ENCODE data around the gene UBAC2.
A peak's percentile ranks its signal among the peaks of the same experiment; 100 is the strongest.

Gene UBAC2

GRCh38 chr13:99255271-99255670 lies 54.6 kb downstream of the UBAC2 start:
- H3K27me3 ChIP-seq (ENCODE audit: low read depth), result no peaks in the 10 kb centered on the region
- in situ Hi-C loops (cut with MboI; ENCODE audit: low sequenced_read_pairs), result no loop called here
- H3K36me3 ChIP-seq (replicated peaks), result peaks cover 5% of the 10 kb centered on the region; the same call in 1 of the 2 replicates
- H3K4me3 ChIP-seq, result no peak overlapping the region
- DNase-seq (ENCODE audit: low spot score in 2 of 2), result no peak
- H3K9me3 ChIP-seq, result no peaks in the 10 kb centered on the region
- H3K4me1 ChIP-seq, result peaks cover 19% of the 10 kb centered on the region

- no peak overlapping the region for H3K4me3 ChIP-seq
- H3K27me3 ChIP-seq (ENCODE audit: low read depth), result no peaks in the 10 kb centered on the region
- DNase-seq (ENCODE audit: low spot score in 2 of 2), result no peak
- H3K4me1 ChIP-seq, result peaks cover 8% of the 10 kb centered on the region
- peaks cover 5% of the 10 kb centered on the region; the same call in 1 of the 2 replicates for H3K36me3 ChIP-seq (replicated peaks)
- in situ Hi-C loops (cut with MboI; ENCODE audit: low sequenced_read_pairs), result no loop called here
- no peaks in the 10 kb centered on the region for H3K9me3 ChIP-seq
Observed at GRCh38 chr13:99256283-99256682, 55.6 kb downstream of the UBAC2 start.

- H3K4me1 ChIP-seq, result peaks cover 4% of the 10 kb centered on the region
- H3K36me3 ChIP-seq (replicated peaks), result peaks cover 5% of the 10 kb centered on the region; the same call in 1 of the 2 replicates
- in situ Hi-C loops (cut with MboI; ENCODE audit: low sequenced_read_pairs), result no loop called here
- no peaks in the 10 kb centered on the region for H3K27me3 ChIP-seq (ENCODE audit: low read depth)
- no peaks in the 10 kb centered on the region for H3K9me3 ChIP-seq
- H3K4me3 ChIP-seq, result no peak overlapping the region
- DNase-seq (ENCODE audit: low spot score in 2 of 2), result no peak
Observed at GRCh38 chr13:99256709-99257108, 56.1 kb downstream of the UBAC2 start.

GRCh38 chr13:99257291-99257690 lies 56.6 kb downstream of the UBAC2 start:
- Histone ChIP-seq H3K4me3 (no peak overlapping the region), H3K36me3 (replicated peaks) (peaks cover 5% of the 10 kb centered on the region; the same call in 1 of the 2 replicates), H3K9me3 (no peaks in the 10 kb centered on the region), H3K4me1 (no peaks in the 10 kb centered on the region), H3K27me3 (ENCODE audit: low read depth) (no peaks in the 10 kb centered on the region)
- in situ Hi-C loops (cut with MboI; ENCODE audit: low sequenced_read_pairs), result no loop called here
- DNase-seq (ENCODE audit: low spot score in 2 of 2), result no peak

- H3K4me3 ChIP-seq, result no peak within 1 kb of the TSS
- in situ Hi-C loops (cut with MboI; ENCODE audit: low sequenced_read_pairs), result no loop called here
- H3K27me3 ChIP-seq (ENCODE audit: low read depth), result no peaks in the 10 kb centered on the region
- peaks cover 5% of the 10 kb centered on the region; the same call in 1 of the 2 replicates for H3K36me3 ChIP-seq (replicated peaks)
- H3K4me1 ChIP-seq, result no peaks in the 10 kb centered on the region
- no peak for DNase-seq (ENCODE audit: low spot score in 2 of 2)
- H3K9me3 ChIP-seq, result no peaks in the 10 kb centered on the region
Observed at GRCh38 chr13:99258210-99258860, 57.7 kb downstream of the UBAC2 start, which contains the start of gene GPR18. GPR18 (minus strand) TSS chr13:99258379; CDS start chr13:99255872, 2,507 bp downstream.

- no peaks in the 10 kb centered on the region for H3K9me3 ChIP-seq
- no peak for DNase-seq (ENCODE audit: low spot score in 2 of 2)
- H3K4me3 ChIP-seq, result no peak overlapping the region
- H3K4me1 ChIP-seq, result no peaks in the 10 kb centered on the region
- peaks cover 5% of the 10 kb centered on the region; the same call in 1 of the 2 replicates for H3K36me3 ChIP-seq (replicated peaks)
- no peaks in the 10 kb centered on the region for H3K27me3 ChIP-seq (ENCODE audit: low read depth)
- in situ Hi-C loops (cut with MboI; ENCODE audit: low sequenced_read_pairs), result no loop called here
Observed at GRCh38 chr13:99258946-99259345, 58.3 kb downstream of the UBAC2 start.

- in situ Hi-C loops (cut with MboI; ENCODE audit: low sequenced_read_pairs), result no loop called here
- DNase-seq (ENCODE audit: low spot score in 2 of 2), result no peak
- H3K9me3 ChIP-seq, result no peaks in the 10 kb centered on the region
- H3K4me3 ChIP-seq, result no peak overlapping the region
- no peaks in the 10 kb centered on the region for H3K4me1 ChIP-seq
- no peaks in the 10 kb centered on the region for H3K27me3 ChIP-seq (ENCODE audit: low read depth)
- H3K36me3 ChIP-seq (replicated peaks), result peaks cover 5% of the 10 kb centered on the region; the same call in 1 of the 2 replicates
Observed at GRCh38 chr13:99260216-99260615, 59.6 kb downstream of the UBAC2 start.

- Histone ChIP-seq H3K27me3 (ENCODE audit: low read depth) (no peaks in the 10 kb centered on the region), H3K4me1 (no peaks in the 10 kb centered on the region), H3K4me3 (no peak overlapping the region), H3K9me3 (no peaks in the 10 kb centered on the region), H3K36me3 (replicated peaks) (peaks cover 5% of the 10 kb centered on the region; the same call in 1 of the 2 replicates)
- in situ Hi-C loops (cut with MboI; ENCODE audit: low sequenced_read_pairs), result no loop called here
- peak in 1 of 2 experiments; percentile 25 for DNase-seq (ENCODE audit: low spot score in 2 of 2)
Observed at GRCh38 chr13:99261059-99261458, 60.4 kb downstream of the UBAC2 start.

- in situ Hi-C loops (cut with MboI; ENCODE audit: low sequenced_read_pairs), result no loop called here
- Histone ChIP-seq H3K4me3 (no peak overlapping the region), H3K4me1 (no peaks in the 10 kb centered on the region), H3K27me3 (ENCODE audit: low read depth) (no peaks in the 10 kb centered on the region), H3K36me3 (replicated peaks) (peaks cover 8% of the 10 kb centered on the region; the same call in 1 of the 2 replicates), H3K9me3 (no peaks in the 10 kb centered on the region)
- no peak for DNase-seq (ENCODE audit: low spot score in 2 of 2)
Observed at GRCh38 chr13:99263126-99263785, 62.6 kb downstream of the UBAC2 start.

GRCh38 chr13:99264051-99264450 lies 63.4 kb downstream of the UBAC2 start:
- Histone ChIP-seq H3K9me3 (no peaks in the 10 kb centered on the region), H3K4me1 (no peaks in the 10 kb centered on the region), H3K27me3 (ENCODE audit: low read depth) (no peaks in the 10 kb centered on the region), H3K36me3 (replicated peaks) (peaks cover 8% of the 10 kb centered on the region; the same call in 1 of the 2 replicates), H3K4me3 (no peak overlapping the region)
- in situ Hi-C loops (cut with MboI; ENCODE audit: low sequenced_read_pairs), result no loop called here
- no peak for DNase-seq (ENCODE audit: low spot score in 2 of 2)

- no peak for DNase-seq (ENCODE audit: low spot score in 2 of 2)
- Histone ChIP-seq H3K36me3 (replicated peaks) (peaks cover 3% of the 10 kb centered on the region; the same call in 1 of the 2 replicates), H3K9me3 (no peaks in the 10 kb centered on the region), H3K4me3 (no peak overlapping the region), H3K4me1 (no peaks in the 10 kb centered on the region), H3K27me3 (ENCODE audit: low read depth) (no peaks in the 10 kb centered on the region)
- in situ Hi-C loops (cut with MboI; ENCODE audit: low sequenced_read_pairs), result loop anchor here (5.0 kb wide), 1 partner anchor 88 kb away; no protein-coding TSS in a partner anchor
Observed at GRCh38 chr13:99265162-99265800, 64.6 kb downstream of the UBAC2 start.

- Histone ChIP-seq H3K4me3 (no peak overlapping the region), H3K36me3 (replicated peaks) (peaks cover 3% of the 10 kb centered on the region; the same call in 1 of the 2 replicates), H3K4me1 (no peaks in the 10 kb centered on the region), H3K9me3 (no peaks in the 10 kb centered on the region), H3K27me3 (ENCODE audit: low read depth) (no peaks in the 10 kb centered on the region)
- in situ Hi-C loops (cut with MboI; ENCODE audit: low sequenced_read_pairs), result loop anchor here (5.0 kb wide), 1 partner anchor 89 kb away; no protein-coding TSS in a partner anchor
- DNase-seq (ENCODE audit: low spot score in 2 of 2), result peak; percentile 30 to 78
Observed at GRCh38 chr13:99265821-99266426, 65.3 kb downstream of the UBAC2 start.

GRCh38 chr13:99266827-99267226 lies 66.2 kb downstream of the UBAC2 start:
- Histone ChIP-seq H3K27me3 (ENCODE audit: low read depth) (no peaks in the 10 kb centered on the region), H3K36me3 (replicated peaks) (peaks cover 3% of the 10 kb centered on the region; the same call in 1 of the 2 replicates), H3K9me3 (no peaks in the 10 kb centered on the region), H3K4me1 (no peaks in the 10 kb centered on the region), H3K4me3 (no peak overlapping the region)
- DNase-seq (ENCODE audit: low spot score in 2 of 2), result no peak
- in situ Hi-C loops (cut with MboI; ENCODE audit: low sequenced_read_pairs), result loop anchor here (5.0 kb wide), 1 partner anchor 90 kb away; no protein-coding TSS in a partner anchor
